HG02970 (cell line): ENCODE results near the gene BAK1.

Experiments used
- ATAC-seq: cut with Tn5 transposase; IDR thresholded peaks from one replicate; pipeline ENCODE4 v1.9.1; 2021; ENCODE audit warnings: mild to moderate bottlenecking, moderate library complexity, moderate number of reproducible peaks; ENCODE audit not compliant: unreplicated experiment, low FRiP score

The BAK1 gene

DNA sequence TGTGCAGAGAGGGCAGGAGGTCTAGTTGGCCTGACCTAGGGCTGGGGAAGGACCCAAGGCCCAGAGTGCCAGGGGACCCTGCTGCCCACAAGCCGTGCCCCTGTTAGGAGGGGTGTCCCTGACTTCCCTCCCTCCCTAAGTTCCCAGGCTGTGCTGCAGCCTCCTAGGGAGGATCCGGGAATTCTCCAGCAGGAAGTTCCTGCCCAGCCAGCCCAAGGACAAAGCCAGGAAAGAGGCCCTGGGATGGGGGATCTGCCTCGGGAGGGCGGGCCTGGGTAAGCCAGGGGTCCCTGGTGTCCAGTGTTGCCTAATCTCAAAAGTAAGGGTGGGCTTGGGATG lies 9.3 kb upstream of the BAK1 start:
- ATAC-seq = no peak

DNA sequence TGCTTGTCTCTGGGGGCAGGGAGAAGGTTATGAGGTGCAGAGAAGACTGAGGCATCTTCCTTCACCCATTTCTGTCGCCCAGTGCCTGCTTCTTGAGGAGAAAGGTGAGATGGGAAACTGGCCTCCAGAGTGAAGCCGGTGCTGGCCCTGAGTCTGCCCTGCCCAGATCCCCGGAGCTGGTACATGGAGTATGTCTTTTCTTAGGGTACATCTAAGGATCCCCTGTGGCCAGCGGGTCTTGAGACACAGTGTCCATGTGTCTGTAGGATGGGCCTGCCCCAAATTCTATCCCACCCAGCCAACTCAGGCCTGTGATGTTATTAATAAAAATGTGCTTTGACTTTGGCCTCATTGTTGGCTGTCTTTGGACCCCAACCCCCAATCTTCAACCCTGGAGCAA lies 8.8 kb upstream of the BAK1 start:
- ATAC-seq = no peak

DNA sequence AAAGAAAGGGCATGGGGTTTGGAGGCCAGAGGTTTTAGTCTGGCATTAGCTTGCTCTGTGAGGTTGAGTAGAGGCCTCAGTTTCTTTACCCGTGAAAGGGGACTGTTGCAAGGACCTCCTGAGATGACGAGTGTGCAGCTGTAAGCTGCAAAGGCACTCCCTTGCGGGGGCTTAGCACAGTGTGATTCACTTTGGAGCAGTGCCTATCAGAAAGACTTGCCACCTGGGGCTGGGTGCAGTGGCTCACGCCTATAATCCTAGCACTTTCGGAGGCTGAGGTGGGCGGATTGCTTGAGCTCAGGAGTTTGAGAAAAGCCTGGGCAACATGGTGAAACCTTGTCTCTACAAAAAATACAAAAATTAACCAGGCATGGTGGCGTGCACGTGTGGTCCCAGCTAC lies 7.5 kb upstream of the BAK1 start:
- no peak for ATAC-seq

DNA sequence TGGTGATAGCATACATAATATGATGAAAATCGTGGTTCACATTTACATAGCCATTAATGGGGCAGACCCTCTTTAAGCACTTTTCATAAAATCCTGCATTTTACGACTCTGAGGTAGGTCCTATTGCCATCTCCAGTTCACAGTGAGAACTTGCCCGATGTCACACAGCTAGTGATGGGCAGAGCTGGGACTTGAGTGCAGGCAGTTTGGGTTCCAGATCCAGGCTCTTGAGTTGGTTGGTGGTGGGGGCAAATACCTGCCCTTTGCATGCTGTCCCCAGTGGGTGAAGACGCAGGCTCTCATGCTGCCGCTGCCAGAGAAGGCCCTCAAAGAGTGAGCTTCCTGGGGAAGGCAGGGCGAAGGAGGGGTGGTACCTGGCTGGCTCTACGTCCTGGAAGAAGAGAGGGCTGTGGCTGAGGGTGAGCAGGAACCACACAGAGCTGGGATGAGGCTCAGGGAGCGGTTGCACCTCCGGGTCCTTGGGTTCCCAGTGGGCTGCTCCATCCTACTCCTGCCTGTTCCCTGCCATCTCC lies 6.1 kb upstream of the BAK1 start:
- no peak for ATAC-seq

DNA sequence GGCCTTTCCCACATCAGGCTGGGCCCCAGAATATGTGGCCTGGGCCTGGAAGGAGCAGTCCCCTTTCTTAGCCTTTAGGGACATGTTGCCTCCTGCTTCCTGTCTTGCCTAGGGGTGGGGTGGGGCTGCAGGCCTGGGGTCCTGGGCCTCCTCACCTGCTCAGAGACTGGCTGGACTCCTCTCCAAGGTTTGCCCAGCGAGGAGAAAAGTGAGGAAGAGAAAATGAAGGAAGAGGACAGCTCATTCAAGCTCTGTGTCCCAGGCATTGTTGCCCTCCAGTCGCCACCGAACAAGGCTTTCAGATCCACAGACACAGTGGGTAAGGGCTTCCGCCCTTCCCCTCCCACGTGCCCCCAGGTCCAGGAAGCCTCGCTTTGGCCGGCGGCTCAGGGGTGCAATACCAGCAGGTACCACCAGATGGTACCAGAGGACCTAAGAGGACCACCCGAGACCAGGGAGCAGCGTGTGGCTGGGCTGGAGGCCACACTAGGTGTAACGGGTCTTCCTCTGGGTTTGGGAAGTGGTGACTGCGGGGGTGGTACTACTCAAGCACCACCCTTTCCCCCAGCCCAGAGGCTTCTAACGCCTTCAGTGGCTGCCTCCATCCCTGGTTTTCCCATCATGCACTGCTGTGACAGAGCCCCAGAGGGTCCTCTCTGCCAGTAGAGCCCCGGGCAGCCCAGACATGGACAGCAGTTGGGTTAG lies 5.5 kb upstream of the BAK1 start:
- ATAC-seq = no peak

DNA sequence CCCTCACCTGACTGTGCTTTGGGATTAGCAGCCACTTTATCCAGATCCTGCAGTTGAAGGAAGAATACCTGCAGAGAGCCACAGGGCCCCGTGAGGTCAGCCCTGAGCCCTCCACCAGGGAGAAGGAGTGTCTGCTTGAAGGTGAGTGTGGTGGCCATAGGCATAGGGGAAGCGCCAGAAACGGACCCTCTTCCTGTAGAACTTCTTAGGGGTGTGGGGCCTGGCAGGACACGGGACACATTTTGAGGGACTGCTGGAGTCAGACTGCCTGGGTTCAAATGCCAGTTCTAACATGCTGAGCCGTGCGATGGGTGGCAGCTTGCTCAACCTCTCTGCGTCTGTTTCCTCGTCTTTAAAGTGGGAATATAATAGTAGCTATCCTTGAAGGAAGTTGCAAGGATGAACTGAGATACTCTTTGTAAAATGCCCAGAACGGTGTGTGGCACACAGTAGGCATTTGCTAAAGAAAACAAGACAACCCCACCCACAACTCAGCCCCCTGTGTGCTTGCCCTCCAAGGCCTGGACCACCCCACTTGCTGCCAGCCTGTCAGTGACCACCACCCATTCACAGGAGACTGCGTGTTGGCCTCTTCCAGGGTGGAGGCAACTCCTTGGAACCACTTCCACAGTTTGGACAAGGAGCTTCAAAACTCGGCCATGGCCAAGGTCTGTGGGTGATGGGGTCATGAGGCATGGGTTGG lies 4.8 kb upstream of the BAK1 start:
- ATAC-seq = no peak

DNA sequence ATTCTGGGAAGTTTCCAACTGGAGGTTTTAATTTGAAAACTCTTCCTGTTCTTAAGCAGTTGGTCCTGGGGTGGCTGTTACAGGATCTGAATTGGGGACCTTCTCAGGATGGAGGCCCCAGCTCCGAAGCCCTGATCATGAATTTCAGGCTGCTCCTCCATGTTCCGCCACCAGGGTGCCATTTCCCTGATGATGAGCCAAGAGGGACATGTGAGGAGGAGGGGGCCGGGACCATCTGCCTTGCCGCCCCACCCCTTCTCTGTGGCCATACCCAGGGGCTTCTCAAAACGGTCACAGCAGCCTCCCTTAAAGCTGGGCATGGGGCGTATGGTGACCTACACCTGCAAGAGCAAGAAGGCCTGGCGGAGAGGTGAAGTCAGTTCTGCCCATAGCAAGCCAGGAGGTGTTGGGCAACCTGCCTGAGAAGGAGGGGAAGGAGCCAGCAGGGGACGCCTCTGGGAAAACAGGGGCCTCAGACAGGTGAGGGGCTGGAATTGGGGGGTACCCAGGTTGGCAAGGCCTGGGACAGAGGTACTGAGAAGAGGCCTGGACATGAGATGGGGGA lies 3.6 kb upstream of the BAK1 start:
- ATAC-seq = no peak

DNA sequence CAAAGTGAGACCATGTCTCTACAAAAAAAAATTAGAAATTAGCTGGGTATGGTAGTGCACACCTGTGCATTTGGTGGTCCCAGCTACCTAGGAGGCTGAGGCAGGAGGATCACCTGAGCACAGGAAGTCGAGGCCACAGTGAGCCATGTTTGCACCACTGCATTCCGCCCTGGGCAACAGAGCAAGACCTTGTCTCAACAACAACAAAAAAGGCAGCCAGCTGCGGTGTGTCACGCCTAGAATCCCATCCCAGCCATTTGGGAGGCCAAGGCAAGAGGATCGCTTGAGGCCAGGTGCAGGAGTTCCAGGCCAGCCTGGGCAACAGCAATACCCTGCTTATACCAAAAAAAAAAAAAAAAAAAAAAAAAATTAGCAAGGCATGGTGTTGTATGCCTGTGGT lies 1.1 kb upstream of the BAK1 start:
- no peak for ATAC-seq

DNA sequence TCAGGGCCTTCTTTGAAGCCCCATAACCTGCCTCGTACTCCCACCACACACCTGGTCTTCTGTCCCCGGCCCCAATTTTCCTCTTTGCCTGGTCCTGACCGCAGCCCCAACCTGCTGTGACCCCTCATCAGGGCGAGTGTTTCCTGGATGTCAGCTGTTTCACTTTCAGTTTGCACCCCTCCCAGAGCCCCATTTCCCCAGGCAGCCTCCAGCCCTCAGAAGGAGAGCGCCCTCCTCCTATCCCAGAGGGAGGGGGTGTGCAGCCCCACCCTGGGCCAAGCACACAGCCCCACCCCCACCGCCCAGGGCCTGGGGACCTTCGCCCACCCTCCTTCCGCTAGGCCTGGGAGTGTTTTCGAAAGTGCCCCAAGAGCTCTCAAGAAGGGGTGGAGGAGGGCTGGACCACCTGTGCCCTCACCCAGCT lies 1.5 kb downstream of the BAK1 start:
- ATAC-seq = no peak

DNA sequence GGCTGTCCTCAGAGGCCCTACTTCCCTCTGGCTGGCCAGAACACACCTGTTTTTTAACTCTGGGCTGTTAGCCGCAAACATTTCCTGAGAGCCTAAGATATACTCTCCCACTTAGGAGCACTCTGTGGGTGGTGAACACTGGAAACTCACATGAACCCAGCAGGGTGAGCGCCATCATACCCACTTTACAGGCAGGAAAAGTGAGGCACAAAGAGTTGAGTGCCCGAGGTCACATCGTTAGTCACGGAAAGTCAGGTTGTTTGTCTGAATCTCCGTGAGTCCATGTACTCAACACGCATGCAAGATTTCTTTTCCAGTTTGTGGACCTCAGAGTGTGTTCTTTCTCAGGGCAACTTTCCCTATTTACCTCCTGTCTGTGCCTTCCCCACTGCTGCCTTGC lies 1.9 kb downstream of the BAK1 start:
- no peak for ATAC-seq

DNA sequence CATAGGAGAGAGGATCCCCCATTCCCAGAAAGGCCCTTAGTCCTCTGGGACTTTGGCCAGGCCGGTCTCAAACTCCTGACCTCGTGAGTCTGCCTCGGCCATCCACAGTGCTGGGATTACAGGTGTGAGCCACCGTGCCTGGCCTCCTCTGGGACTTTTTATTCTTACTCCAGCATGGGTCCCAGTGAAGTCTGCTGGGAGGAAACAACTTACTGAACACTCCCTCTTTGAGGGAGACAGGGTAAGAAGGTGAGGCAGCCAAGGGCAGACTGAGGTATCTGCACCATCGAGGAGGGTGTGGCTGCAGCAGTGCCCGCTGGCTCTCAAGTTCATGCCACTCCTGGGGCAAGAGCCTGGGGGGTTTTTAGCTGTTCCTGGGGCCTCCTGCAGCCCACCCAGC lies 2.4 kb downstream of the BAK1 start:
- ATAC-seq = no peak

DNA sequence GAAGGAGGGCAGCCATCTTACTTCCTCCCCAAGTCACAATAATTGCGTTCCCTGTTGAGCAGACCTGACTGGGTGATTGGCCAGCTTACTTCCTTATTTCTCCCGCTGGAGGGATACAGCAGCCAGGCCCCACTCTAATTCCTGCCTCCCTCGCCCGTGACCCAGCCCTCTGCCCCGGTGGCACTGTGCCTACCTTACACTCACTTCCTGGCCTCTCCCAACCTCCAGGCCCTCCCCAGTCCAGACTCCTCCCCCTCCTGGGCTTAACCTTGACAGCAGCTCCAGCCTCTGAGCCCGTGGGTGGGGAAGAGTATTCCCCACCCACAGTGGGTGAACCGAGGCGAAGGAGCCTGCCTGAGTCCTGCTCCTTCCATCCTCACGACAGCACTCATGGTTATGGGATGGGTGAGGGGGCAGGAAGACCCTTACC lies 3.0 kb downstream of the BAK1 start:
- no peak for ATAC-seq

DNA sequence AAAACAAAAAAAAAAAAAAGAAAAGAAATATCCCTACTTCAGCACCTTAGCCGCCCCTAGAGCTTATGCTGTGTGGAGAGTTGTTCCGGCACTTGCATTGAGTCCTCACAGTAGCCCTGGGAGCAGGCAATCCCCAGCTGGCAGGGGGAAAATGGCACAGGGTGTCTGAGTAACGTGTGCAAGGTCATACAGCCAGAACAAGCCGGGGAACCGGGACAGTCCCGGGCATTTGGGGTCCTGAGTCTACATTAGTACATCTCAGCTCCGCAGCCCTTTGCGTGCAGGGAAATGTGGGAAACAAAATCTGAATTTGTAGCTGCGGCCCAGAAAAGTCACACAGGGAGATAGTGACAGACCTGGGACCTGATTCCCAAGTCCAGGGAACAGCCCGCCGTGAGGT lies 3.4 kb downstream of the BAK1 start:
- ATAC-seq = no peak

DNA sequence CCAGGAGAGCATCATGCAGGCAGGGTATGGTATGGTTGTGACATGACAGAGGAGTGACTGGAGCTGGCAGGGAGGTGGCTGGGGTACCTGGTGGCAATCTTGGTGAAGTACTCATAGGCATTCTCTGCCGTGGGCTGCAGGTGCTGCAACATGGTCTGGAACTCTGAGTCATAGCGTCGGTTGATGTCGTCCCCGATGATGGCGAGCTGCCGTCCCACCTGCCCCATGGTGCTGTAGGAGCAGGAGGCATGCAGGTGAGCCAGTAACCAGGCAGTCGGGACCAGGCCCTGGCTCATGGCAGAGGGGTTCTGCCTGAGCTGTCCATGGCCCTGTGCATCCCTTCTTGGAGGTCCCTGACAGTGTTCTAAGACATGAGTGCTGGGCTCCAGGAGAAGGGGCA lies 4.9 kb downstream of the BAK1 start:
- no peak for ATAC-seq

DNA sequence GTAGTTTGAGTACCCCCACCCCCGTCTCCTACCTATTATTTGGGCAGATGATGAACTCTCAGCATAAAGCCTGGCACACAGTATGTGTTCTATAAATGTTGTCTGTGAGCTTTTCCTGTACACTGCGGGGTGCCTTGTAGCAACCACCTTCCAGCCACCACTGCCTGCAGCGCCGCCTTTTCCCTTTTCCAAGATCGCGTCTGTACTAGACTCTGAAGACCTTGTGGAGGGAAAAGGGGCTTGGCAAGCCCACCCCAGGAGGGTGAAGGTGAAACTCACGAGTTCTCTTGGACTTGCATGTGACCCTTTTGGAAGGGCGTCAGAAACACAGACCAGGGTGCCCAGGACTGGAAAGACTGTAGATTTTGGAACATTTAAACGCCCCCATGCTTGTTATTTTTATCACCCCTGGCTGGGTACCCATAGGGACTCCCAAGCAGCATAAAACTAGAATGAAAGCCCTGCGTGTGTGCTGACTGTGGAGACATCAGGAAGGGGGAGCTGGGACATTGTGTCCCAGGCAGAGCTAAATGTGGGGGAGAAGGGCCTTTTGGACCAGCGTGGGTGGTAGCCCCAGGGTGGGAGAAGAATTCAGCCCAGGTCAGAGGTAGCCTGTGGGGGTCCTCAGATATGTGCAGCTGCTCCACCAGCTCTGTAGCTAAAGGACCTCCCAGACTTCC lies 8.3 kb downstream of the BAK1 start:
- no peak for ATAC-seq

DNA sequence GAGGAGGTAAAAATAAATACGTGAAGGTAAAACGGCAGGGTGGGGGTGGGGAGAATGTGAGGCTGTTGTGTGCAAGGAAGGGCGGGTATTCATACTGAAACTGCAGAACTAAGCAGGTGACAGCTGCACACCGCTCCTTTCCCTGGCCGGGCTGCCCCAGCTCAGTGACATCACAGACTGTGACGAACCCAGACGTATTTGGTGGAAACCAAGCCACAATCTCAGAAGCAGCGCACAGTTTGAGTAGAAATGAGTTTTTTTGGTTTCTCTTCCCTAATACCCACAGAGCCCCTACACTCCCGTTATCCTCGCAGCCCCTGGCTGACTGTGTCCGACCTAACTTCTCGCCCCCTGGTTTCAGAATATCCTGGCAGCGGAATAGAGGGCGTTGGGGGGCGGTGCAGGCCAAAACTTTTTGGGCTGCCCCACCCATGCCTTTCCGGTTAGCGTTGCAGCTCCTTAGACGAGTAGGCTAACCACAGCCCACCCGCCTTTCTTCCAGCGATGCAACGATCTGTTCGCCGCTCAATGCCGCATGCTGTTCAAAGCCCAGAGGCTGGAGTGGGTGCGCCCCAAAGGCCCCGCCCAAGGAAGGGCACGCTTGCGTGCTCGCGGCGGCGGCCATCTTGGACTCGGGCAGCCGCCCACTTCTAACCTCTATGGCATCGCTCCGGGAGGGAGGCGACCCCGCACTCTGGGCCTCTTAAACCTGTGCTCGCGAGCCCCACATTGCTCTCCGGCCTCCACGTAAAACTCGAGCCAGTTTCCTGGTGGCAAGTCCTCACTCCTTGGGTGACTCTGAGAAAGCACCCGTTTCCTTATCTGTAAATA lies 9.1 kb downstream of the BAK1 start:
- ATAC-seq = peak; percentile 74

DNA sequence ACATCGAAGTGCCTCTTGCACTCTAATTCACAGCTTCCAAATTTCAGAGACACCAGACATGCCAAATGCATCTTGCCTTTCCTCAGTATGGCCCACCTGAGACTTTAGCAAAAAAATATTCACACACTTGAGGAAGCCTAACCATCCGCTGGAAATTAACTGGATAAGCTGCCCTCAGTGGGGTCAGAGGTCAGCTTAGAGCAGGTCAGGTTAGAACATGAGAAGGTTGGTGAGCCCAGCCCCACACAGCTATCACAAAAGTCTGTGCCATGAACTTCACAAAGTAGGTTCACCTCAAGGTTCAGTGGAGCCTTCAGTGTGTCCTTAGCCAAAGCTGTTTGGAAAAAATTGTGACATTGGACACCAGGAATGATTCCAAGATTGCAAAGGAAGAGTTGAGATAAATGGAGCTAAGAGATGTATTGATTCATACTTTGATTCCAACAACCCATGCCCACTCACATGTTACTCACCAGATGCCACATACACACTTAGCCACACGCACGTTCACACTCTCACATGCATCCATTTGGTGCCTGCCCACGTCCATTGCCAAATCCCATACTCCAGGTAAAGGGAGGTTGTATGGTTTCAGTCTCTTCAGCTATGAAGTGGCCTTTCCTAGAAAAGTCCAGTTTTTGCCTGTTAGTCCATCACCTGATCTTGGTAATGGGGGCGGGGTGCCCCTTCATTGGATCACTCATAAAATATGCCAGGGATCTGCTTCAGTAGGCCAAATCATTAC lies 11.1 kb downstream of the BAK1 start:
- ATAC-seq = no peak

DNA sequence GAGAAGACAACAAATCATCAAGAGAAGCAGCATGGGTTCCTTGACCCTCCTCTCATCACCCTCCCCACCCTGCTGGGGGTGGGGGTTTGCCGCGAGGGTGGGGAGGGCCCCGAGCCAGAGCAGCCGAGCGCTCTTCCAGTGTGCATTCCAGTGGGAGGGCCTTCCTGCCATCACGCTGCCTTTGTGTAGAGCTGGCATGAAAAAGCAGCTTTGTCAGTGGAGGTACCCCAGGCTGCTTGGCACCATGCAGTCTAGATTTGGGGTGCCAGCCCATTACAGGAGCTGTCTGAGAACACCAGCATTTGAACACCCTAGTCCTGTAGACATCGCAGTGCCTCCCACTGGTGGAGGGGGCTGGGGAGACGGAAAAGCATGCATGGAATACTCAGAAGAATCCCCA lies 12.2 kb downstream of the BAK1 start:
- no peak for ATAC-seq

DNA sequence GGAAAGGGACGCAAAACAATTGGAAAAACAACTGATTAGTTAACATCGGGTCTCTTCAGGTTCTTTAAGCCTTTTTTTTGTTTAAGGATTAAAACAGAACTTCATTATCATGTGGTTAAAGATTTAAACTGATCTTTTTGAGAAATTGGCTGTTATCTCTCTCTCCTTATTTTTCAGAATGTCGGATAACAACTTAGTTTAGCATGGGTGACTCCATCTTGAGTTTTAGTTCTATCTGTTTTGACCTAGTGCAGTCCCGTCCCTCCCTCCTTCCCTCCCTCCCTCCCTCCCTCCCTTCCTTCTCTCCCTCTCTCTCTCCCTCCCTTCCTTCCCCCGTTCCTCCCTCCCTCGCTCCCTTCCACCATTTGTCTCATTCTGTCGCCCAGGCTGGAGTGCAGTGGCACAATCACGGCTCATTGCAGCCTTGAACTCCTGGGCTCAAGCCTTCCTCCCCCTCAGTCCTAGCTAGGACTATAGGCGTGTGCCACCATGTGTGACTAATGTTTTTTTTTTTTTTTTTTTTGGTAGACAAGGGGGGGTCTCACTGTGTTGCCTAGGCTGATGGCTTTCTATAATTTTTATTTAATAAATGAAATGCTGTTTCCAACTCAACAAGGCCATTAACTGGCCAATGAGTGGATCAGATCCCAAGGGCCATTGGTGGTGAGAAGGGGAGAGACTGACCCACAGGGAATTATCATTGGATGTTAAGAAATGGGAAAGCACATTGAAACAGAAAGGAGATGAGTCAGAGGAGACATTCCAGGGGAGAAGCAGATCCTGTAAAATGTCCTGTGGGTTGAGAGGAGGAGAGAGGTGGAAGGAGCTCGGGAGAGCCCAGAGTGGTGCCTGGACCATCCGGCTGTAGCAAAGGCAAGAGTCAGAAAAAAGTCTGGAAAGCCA lies 13.6 kb downstream of the BAK1 start:
- ATAC-seq = no peak
